K562 (cell line): ENCODE data around the gene ATP6V1F. TPM values are rescaled to one million over a fixed set of nuclear protein-coding genes. Genes with fewer than 3 reads are reported as not detected.
A peak's percentile ranks its signal among the peaks of the same experiment; 100 is the strongest.

Experiments
- ARNT ChIP-seq, 2 experiments: fragments of 450-650 bp; IDR thresholded peaks; 2 replicates each; pipeline ENCODE4 v1.6.1; 2016; ENCODE audit warnings: mild to moderate bottlenecking in 1 of 2
- ASH1L ChIP-seq: fragments of 450-650 bp; IDR thresholded peaks from 2 replicates; pipeline ENCODE4 v1.6.1; 2018; ENCODE audit warnings: borderline replicate concordance, mild to moderate bottlenecking, low read depth; ENCODE audit not compliant: partially characterized antibody
- BCL6 ChIP-seq: fragments of 250-450 bp; sonication (Bioruptor Pico); IDR thresholded peaks from 2 replicates; pipeline ENCODE4 v1.4.0; 2020
- BHLHE40 ChIP-seq: IDR thresholded peaks from 2 replicates; pipeline ENCODE4 v1.6.1; 2011; ENCODE audit warnings: low read length, improper control_type of control experiment
- CBFA2T2 ChIP-seq: fragments of 450-650 bp; conservative IDR thresholded peaks from 2 replicates; pipeline ENCODE4 v1.6.1; 2017; ENCODE audit warnings: mild to moderate bottlenecking
- CBX3 ChIP-seq, 2 experiments: IDR thresholded peaks; 1 replicate in 1 of 2; 2 replicates in 1 of 2; pipeline ENCODE4 v1.6.1; 2012; ENCODE audit warnings: inconsistent platforms in 2 of 2, low read length in 2 of 2, borderline replicate concordance in 1 of 2, control low read depth in 1 of 2
- CHCHD3 ChIP-seq: fragments of 250-450 bp; sonication (Bioruptor Pico); IDR thresholded peaks from 2 replicates; pipeline ENCODE4 v2.1.2; 2022; ENCODE audit warnings: mild to moderate bottlenecking
- E2F1 ChIP-seq: sonication (generic); formaldehyde crosslinking; IDR thresholded peaks from 2 replicates; pipeline ENCODE4 v1.8.1; 2023; ENCODE audit warnings: mild to moderate bottlenecking, missing genetic modification reagents, moderate library complexity
- ELK3 ChIP-seq: fragments of 450-650 bp; formaldehyde crosslinking; IDR thresholded peaks from 2 replicates; pipeline ENCODE4 v1.4.0; 2020; ENCODE audit warnings: mild to moderate bottlenecking
- EZH2 ChIP-seq: IDR thresholded peaks from 2 replicates; pipeline ENCODE4 v1.6.1; 2012; ENCODE audit warnings: low read depth, mild to moderate bottlenecking, inconsistent platforms, low read length, borderline replicate concordance
- MCM2 ChIP-seq: fragments of 450-650 bp; IDR thresholded peaks from 2 replicates; pipeline ENCODE4 v1.6.1; 2017; ENCODE audit warnings: low read depth, mild to moderate bottlenecking
- MTF1 ChIP-seq: fragments of 250-450 bp; sonication (Bioruptor Pico); IDR thresholded peaks from 2 replicates; pipeline ENCODE4 v1.9.0; 2021; ENCODE audit warnings: moderate library complexity, mild to moderate bottlenecking, inconsistent platforms, borderline replicate concordance
- NCOA2 ChIP-seq, 2 experiments: fragments of 450-650 bp; IDR thresholded peaks; 2 replicates each; pipeline ENCODE4 v1.6.1; 2018; ENCODE audit warnings: mild to moderate bottlenecking in 2 of 2, moderate library complexity in 1 of 2; ENCODE audit not compliant: partially characterized antibody in 2 of 2
- RBM39 ChIP-seq: fragments of 200-400 bp; formaldehyde crosslinking; optimal IDR thresholded peaks from 2 replicates; pipeline ENCODE3; 2018; ENCODE audit warnings: low read depth, low read length
- SMC3 ChIP-seq: conservative IDR thresholded peaks from 2 replicates; pipeline ENCODE4 v1.6.1; 2011; ENCODE audit warnings: low read depth, low read length, improper control_type of control experiment; ENCODE audit not compliant: insufficient read depth
- ZBTB8A ChIP-seq: fragments of 450-650 bp; IDR thresholded peaks from 2 replicates; pipeline ENCODE4 v1.6.1; 2018; ENCODE audit warnings: mild to moderate bottlenecking, moderate library complexity; ENCODE audit not compliant: partially characterized antibody
- ZNF165 ChIP-seq: fragments of 250-450 bp; sonication (Bioruptor Pico); IDR thresholded peaks from 2 replicates; pipeline ENCODE4 v1.4.0; 2020; ENCODE audit warnings: borderline replicate concordance
- ZNF23 ChIP-seq: fragments of 250-450 bp; sonication (Bioruptor Pico); IDR thresholded peaks from 2 replicates; pipeline ENCODE4 v1.4.0; 2020; ENCODE audit warnings: mild to moderate bottlenecking
- ZNF644 ChIP-seq: fragments of 200-800 bp; sonication (Bioruptor generic); IDR thresholded peaks from 2 replicates; pipeline ENCODE4 v1.6.1; 2016; ENCODE audit warnings: low read depth, missing genetic modification characterization, missing compliant biosample characterization
- ZNF830 ChIP-seq: fragments of 250-450 bp; sonication (Bioruptor Pico); IDR thresholded peaks from 2 replicates; pipeline ENCODE4 v1.5.0; 2021; ENCODE audit warnings: mild to moderate bottlenecking
- polyA plus RNA-seq, 8 experiments: library from polyadenylated mRNA; depleted of rRNA in 4 of 8; stranded (reverse) in 5 of 8; unstranded in 3 of 8; fragments of >200 nt; fragmentation: Nextera tagmentation in 2 of 8; fragmentation: Illumina TruSeq in 1 of 8; extraction: Ambion mirVana in 2 of 8; extraction: Trizol in 1 of 8; gene quantifications; 2 replicates each; pipeline versions ENCODE4 v1.2.1 to v1.2.3, GENCODE V29; 2011 to 2014; ENCODE audit warnings: inconsistent platforms in 1 of 8, missing spikeins in 1 of 8
- total RNA-seq, 7 experiments: library from RNA; depleted of rRNA in 6 of 7; stranded (reverse); fragments of >200 nt in 6 of 7; fragmentation: Illumina TruSeq in 2 of 7; extraction: Trizol in 2 of 7; gene quantifications; 2 replicates each; pipeline versions ENCODE4 v1.2.1 to v1.2.3, GENCODE V29; 2011 to 2021; ENCODE audit warnings: low replicate concordance in 1 of 7
- TF ChIP-seq, protein P1 (sequence below): fragments of 450-650 bp; IDR thresholded peaks from 2 replicates; pipeline ENCODE4 v1.6.1; 2017; ENCODE audit warnings: antibody characterized with exemption
- TF ChIP-seq, protein P2 (sequence below): fragments of 150-350 bp; conservative IDR thresholded peaks from 2 replicates; pipeline ENCODE4 v1.6.1; 2014; ENCODE audit warnings: low read length

The ATP6V1F gene
- total and polyA plus RNA-seq, 9 of the 15 experiments (the other 6 are each of a cell fraction or from before 2014, with no cell fraction given) = 206 to 1,123 (median 542) TPM

DNA sequence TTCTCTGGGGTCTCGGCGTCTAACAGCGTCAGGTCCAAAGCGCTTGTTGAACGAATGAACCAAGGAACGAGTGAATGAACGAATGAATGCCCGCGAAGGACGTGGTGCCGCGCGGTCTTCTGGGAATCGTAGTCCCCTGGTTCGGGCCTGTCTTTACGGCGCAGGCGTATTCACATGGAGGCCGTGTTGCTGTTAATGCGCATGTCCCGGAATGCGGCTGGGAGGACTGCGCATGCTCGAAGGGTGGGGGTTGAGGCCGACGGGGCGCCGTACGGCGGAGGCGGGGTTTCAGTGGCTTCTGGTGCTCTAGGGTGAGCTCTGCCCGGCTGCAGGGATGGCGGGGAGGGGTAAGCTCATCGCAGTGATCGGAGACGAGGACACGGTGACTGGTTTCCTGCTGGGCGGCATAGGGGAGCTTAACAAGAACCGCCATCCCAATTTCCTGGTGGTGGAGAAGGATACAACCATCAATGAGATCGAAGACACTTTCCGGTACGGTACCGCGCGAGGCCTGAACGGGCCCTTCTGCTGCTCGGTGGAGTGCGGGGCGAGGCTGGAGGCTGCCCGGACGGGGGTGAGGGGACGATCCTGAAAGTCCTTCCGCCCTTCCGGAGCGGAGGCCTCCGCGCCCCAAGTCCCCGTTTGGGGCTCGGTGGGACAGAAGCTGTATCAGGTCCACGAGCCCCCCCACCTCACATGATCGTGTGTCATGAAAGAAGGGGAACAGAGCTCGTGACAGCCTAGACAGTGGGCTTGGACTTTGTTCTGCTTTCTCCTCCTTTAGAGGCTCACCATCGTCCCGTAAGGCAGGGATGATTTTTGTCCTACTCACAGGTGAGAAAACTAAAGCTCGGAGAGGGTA, at the start of gene ATP6V1F (continued):
- TF ChIP-seq, protein P1, sequence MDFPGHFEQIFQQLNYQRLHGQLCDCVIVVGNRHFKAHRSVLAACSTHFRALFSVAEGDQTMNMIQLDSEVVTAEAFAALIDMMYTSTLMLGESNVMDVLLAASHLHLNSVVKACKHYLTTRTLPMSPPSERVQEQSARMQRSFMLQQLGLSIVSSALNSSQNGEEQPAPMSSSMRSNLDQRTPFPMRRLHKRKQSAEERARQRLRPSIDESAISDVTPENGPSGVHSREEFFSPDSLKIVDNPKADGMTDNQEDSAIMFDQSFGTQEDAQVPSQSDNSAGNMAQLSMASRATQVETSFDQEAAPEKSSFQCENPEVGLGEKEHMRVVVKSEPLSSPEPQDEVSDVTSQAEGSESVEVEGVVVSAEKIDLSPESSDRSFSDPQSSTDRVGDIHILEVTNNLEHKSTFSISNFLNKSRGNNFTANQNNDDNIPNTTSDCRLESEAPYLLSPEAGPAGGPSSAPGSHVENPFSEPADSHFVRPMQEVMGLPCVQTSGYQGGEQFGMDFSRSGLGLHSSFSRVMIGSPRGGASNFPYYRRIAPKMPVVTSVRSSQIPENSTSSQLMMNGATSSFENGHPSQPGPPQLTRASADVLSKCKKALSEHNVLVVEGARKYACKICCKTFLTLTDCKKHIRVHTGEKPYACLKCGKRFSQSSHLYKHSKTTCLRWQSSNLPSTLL = no peak
- TF ChIP-seq CHCHD3 (CRISPR knock-in tag) = no peak; the same call in 1 of the 2 replicates
- TF ChIP-seq CBFA2T2 = no peak
- no peak for TF ChIP-seq EZH2
- no peak for TF ChIP-seq RBM39
- 0 out of 2 replicates have a peak, but pooled peaks have one; percentile 12 for TF ChIP-seq ZNF830
- TF ChIP-seq, protein P2, sequence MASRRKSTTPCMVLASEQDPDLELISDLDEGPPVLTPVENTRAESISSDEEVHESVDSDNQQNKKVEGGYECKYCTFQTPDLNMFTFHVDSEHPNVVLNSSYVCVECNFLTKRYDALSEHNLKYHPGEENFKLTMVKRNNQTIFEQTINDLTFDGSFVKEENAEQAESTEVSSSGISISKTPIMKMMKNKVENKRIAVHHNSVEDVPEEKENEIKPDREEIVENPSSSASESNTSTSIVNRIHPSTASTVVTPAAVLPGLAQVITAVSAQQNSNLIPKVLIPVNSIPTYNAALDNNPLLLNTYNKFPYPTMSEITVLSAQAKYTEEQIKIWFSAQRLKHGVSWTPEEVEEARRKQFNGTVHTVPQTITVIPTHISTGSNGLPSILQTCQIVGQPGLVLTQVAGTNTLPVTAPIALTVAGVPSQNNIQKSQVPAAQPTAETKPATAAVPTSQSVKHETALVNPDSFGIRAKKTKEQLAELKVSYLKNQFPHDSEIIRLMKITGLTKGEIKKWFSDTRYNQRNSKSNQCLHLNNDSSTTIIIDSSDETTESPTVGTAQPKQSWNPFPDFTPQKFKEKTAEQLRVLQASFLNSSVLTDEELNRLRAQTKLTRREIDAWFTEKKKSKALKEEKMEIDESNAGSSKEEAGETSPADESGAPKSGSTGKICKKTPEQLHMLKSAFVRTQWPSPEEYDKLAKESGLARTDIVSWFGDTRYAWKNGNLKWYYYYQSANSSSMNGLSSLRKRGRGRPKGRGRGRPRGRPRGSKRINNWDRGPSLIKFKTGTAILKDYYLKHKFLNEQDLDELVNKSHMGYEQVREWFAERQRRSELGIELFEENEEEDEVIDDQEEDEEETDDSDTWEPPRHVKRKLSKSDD = peak; percentile 79; the same call in 1 of the 2 replicates
- TF ChIP-seq ZNF165 (CRISPR knock-in tag) = no peak
- no peak for TF ChIP-seq MTF1
- peak; percentile 3; the same call in 1 of the 2 replicates for TF ChIP-seq E2F1 (CRISPR knock-in tag)
- no peak for TF ChIP-seq ZNF644
- TF ChIP-seq ZNF23 = peak; percentile 9; the same call in 1 of the 2 replicates
- TF ChIP-seq NCOA2 (IDR thresholded peaks at IDR 0.05; ENCODE audit: partially characterized antibody in 2 of 2) = no peak
- no peak; a peak in 1 of 3 replicates for TF ChIP-seq CBX3 (IDR thresholded peaks at IDR 0.05; ENCODE audit: borderline replicate concordance in 1 of 2, low read length in 2 of 2)
- TF ChIP-seq MCM2 = no peak
- no peak for TF ChIP-seq ASH1L
- no peak for TF ChIP-seq BCL6 (CRISPR knock-in tag)
- no peak for TF ChIP-seq ARNT (IDR thresholded peaks at IDR 0.05)
- TF ChIP-seq BHLHE40 = peak; percentile 37; the same call in 1 of the 2 replicates
- no peak for TF ChIP-seq ZBTB8A
- TF ChIP-seq ELK3 = no peak
- TF ChIP-seq SMC3 = no peak
